GM18867 (cell line): ENCODE measurements around the gene CHST13.

Experiments used
- ATAC-seq: cut with Tn5 transposase; IDR thresholded peaks from one replicate; pipeline ENCODE4 v1.9.1; 2021; ENCODE audit warnings: mild to moderate bottlenecking, moderate library complexity; ENCODE audit not compliant: unreplicated experiment

The CHST13 gene

DNA sequence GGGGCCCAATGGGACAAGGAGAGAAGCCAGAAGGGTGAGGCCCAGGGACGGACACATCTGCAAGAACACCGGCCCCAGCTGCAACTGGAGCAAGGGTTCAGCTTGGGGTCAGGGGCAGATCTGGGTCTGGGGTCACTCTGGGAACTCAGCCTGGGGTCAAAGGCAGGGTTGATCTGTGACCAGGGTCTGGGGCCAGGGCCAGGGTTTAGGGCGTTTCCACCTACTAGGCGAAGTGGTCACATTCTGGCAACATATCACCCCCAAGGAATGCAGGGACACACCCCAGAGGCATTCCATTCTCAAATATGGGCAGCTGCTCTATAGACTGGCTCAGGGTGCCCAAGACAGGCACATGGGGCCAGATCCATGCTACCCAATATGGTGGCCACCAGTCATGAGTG is 15.4 kb upstream of the CHST13 start:
- ATAC-seq = no peak

GRCh38 chr3:126509597-126510307 is 14.2 kb upstream of the CHST13 start:
- no peak for ATAC-seq

- no peak for ATAC-seq
These were observed 13.5 kb upstream of the CHST13 start for GRCh38 chr3:126510308-126510910.

DNA sequence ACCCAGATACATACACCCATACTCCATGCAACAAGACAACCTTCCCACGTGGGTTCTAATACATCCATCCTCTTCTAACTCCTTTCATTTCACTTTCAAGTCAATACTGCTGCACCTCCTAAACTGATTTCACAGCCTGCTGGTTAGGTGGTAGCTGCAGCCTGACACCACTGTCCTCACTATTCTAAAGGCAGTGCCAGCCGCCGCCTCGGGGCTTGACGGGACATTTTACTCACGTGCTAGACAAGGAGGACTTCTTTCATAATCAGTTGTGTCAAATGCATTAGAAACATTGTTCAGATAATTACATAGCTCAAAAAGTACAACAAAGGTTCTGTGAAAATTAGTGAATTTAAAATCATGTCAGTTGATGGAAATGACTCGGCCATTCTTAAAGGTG is 12.7 kb upstream of the CHST13 start:
- ATAC-seq = no peak

GRCh38 chr3:126512026-126512425 is 11.9 kb upstream of the CHST13 start:
- no peak for ATAC-seq

DNA sequence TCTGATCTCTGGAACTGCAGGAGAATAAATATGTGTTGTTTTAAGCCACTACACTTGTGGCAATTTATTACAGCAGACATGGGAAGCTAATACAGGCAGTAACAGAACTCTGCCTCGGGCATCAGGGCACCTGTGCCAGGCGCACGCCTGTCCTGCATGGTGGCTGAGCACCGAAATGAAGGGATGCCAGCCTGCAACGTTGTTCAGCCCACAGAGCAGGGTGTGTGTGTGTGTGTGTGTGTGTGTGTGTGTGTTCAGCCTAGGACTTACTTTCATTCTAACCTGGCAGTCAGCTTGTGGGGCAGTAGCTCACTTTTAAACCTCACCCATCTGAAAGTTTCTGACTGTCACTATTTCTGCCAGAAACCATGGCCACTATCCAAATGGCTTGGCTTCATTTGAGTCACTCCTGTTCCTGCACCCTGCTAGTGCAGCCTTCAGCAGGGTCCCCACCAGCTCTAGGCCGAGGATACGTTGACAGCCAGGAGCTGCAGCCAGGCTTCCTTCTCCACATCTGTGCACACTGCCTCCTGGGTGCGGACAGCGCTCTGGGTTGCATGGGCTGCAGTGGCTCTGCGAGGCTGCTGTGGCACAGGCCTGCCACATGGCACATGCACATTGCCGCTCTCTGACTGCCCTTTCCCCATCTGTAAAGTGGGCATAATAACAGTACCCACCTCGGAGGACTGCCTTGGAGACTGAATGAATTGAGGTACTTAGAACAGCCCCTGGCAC is 10.9 kb upstream of the CHST13 start:
- no peak for ATAC-seq

DNA sequence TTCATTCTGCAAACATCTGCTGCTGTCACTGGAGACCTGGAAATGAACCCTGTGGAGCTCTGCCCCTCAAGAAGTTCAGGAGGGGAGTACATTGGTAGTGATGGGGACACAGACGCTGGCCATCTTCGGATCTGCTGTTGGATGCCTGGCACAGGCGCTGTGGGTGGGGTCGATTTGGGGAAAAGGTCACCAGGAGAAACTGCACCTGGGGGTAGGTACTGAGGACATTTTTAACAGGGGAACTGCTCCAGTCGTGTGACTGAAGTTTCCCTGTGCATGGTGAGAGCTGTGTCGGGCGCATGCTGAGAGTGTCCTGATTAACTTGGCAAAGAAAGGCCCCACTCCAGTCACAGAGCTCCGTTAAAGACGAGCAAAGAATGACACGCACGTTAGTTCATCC is 9.8 kb upstream of the CHST13 start:
- no peak for ATAC-seq

DNA sequence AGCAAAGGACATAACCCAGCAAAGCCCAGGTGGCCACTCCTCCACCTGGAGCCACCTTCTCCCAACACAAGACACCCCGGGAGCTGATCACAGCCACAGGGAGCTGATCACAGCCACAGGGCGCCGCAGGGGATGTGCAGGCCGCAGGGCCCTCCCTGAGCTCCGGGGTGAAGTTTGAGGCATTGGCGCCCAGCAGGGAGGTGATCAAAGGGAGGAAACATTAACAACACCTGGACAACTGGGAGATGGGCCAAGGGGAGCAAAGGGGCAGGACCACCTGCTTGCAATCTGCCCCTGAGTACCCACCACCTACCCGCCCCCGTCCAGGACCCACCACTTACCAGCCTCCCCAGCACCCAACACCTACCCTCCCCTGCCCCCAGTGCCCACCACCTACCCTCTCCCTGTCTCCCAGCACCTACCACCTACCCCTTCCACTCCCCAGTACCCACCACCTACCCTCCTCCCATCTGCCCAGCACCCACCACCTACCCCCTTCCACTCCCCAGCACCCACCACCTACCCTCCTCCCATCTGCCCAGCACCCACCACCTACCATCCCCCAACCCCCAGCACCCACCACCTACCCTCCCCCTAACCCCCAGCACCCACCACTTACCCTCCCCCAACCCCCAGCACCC is 8.8 kb upstream of the CHST13 start:
- ATAC-seq = no peak

GRCh38 chr3:126516152-126516935 is 7.6 kb upstream of the CHST13 start:
- no peak for ATAC-seq

- no peak for ATAC-seq
These were observed 7.0 kb upstream of the CHST13 start for GRCh38 chr3:126516936-126517290.

DNA sequence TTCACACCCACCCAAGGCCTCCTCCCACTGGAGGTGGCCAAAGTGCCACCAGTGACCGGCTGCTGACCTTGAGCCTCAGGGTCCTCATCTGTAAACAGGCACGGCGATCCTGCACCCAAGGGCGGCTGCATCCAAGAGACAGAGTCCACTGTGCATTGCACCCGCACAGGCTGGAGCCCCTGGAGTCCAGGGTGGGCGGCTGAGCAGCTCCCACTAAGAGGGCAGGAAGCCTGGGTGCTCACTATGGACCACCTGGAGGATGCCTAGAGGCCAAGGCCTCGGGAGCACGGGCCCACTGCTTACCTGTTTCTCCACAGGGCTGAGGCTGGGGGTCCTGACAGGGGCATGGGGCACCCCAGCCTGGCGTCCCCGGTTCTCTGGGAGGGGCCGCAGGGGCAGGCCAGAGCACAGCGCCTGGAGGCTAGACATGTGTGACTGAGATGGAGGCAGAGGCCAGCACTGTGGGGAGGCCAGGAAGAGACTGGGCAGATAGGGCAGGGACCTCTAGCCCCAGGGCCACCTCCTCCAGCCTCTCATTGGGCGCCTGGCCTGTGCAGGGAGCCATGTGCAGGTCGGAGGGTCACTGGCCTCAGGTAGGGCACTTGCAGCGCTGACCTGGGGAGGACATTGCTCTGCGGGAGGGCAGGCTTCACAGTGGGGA is 6.5 kb upstream of the CHST13 start, which contains the start of gene UROC1:
Gene UROC1, minus strand, starts transcription at position 483 of the 661 bp plus-strand sequence. Its CDS starts 54 bp downstream, at position 429.
- no peak for ATAC-seq

- no peak for ATAC-seq
These were observed 5.8 kb upstream of the CHST13 start for GRCh38 chr3:126517986-126518778.

DNA sequence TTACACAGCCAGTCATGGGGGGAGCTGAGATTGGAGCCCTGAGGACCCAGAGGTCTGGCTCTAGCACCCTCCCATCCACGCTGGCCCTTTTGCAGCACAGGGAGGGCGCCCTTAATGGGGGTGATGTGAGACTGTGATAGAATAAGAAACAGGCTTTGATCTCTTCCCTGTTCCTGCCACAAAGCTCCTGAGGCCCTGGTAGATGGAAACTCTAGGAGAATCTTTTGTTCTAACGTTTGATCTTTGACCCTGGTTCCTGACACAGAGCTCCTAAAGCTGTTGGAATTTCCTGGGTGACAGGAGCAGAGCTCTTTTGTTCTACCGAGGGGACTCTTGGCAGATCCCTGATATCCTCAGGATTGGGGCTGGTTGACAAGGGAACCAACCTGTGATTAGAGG is 5.2 kb upstream of the CHST13 start:
- no peak for ATAC-seq

DNA sequence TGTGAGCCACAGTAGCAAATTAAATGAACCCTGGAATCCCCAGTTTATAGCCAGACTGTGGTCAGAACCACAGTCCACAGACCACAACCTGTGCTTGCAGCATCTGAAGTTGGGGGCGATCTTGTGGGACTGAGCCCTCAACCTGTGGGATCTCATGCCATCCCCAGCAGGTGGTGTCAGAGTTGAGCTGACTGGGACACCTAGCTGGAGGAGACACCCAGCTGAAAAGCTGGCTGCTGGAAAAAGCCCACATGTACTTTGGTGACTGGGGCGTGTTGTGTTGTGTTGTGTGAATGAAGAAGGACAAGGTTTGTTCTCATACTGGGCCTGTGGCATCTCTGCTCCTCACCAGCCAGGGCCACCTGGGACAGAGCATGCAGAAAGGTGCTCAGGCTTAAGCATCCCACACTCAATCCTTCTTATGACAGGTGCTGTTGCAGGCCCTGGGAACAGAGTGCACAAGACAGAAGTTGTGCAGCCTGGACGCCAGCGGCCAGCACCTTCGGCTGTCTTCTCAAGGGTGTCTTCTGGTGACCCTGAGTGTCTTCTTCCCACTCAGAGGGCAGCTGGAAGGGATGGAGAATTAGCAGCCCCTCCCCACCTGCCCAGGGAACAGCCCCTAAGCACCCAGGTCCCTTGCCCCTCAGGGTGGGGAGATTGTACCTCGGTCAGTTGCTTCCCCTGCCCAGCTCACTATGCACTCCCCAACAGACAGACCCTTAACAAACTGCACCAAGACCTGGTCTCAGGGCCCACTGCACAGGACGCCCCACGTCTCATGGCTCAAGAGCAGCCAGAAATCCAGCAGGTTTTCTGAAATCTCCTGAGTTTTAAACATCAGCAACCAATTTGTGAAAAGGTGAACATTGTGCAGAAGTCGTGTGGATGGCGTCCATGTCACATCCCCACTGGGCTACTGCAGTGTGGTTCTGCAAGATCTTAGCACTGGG is 4.2 kb upstream of the CHST13 start:
- no peak for ATAC-seq

DNA sequence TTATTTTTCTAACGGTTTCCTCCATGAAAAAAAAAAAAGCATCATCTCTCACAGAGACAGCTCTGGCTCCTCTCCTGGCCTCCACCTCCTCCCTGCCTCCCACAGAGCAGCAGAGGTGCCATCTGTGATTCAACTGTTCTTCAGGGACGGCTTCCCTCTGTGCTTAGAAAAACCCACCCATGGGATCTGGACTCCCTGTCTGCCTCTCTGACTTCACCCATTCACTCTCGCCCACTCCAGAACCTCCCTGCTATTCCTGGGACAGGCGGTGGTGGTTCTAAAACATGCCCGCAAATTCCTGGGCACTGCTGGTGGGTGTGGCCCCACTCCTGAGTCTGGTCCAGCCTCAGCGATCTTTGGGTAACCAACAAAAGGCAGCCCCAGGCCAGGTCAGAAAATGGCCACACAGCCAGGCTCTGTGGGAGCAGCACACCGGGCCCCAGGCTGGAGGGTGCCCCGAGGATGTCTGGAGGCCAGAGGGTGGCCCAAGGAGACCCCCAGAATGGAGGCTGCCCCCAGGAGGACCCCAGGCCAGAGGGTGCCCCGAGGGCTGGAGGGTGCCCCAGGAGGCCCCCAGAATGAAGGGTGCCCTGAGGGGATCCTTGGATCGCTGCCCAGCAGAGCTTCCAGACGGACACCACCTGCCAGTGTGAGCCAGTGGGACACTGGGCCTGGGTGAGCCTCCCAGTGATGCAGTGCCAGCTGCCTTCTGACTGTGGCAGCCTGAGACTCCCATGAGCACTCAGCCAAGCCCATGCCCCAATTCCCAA is 2.6 kb upstream of the CHST13 start:
- ATAC-seq = no peak

DNA sequence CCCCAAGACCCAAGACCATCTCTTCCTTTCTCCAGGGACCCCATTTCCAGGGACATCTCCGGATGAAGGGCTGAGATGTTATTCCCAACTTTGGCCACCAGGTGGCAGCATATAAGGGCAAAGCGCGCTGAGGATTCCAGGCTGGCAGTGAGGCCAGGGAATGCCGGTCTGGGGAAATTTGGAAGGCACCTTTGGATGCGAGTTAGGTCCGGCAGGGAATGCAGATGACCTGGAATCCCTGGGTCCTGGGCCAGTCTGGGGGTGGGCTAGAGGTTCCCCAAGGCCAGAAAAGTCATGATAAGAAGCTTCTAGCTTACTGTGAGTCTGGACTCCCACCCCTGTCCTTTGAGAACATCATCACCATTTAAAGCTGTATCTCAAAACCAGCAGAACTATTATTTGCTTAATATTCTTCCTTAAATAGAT is 1.6 kb upstream of the CHST13 start:
- ATAC-seq = no peak

DNA sequence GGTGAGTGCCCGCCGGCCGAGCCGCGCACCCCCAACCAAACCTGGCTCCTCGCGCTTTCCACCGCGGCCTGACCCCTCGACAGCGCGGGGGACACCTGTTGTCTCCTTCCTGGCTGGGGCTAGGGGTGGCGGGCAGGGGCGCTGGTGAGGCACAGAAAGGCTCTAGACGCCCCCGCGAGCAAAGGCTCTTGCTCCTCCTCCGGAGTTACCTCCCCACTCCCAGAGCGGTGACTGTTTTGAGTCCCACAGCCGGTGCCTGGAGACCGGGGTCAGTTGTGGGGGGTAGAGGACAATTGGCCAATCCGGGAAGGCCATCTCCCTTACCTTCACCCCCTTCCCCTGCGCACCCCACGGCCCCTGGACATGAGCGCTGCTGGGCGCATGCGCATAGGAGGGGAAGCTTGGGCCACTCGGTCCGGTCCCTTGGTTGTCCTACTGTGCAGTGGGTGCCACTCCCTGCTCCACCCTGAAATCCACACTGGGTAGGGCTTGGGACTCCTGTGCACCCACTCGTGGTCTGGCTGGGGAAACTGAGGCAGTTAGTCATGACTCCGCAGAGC is 554 bp downstream of the CHST13 start:
- no peak for ATAC-seq
